ENCODE results near the gene SPDYC.

The SPDYC gene

DNA sequence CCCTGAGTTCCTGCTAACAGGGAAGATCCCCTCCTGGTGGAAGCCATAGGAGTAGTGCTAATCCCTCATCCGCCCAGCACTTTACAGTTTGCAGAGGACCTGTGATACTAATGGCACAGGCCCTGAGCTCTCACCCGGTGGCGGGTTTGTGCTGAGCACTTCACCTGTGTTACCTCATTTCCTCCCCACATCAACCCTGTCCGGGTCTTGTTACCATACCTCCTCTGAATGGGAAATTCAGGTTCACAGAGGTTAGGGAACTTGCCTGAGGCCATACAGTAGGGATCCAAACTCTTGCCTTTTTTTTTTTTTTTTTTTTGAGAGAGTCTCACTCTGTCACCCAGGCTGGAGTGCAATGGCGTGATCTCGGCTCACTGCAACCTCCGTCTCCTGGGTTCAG is 36.9 kb downstream of the SPDYC start:
- no peak for DNase-seq (ENCODE audit: low read depth)

- no peak for DNase-seq (ENCODE audit: low read depth)
Observed at GRCh38 chr11:65207918-65208784, 38.1 kb downstream of the SPDYC start.

GRCh38 chr11:65208785-65209710 is 39.0 kb downstream of the SPDYC start:
- DNase-seq (ENCODE audit: low read depth) = no peak

GRCh38 chr11:65209711-65210360 is 39.8 kb downstream of the SPDYC start:
- no peak for DNase-seq (ENCODE audit: low read depth)

DNA sequence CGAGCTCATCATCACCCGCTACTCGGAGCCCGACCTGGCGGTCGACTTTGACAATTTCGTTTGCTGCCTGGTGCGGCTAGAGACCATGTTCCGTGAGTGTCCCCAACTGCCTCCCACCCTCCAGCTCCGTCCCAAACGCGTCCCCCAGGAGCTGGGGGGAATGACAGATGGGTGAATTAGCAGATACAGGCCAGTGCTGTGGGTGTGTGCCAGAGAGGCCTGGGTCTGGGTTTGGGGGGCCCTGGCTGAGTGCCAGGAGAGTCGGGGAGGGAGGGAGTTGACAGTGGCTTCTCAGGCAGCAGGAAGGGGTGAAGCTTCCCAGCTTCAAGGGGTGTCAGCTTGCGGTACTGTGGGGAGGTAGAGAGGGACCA is 40.3 kb downstream of the SPDYC start:
- no peak for DNase-seq (ENCODE audit: low read depth)

DNA sequence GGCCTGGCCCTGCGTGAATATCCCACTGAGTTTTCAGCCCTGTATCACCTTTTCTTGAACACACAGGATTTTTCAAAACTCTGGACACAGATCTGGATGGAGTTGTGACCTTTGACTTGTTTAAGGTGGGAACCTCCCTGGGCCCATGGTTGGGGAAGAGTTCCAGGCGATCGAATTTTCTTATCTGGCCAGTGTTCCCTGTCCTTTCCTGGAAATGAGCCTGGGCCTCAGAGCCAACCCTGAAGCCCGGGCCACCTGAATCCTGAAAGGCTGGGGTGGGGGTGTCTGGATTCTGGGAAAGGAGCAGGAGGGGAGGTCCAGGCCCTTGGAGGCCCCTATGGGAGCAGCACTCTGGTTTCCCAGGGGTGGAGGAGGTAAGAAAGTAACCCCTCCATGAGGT is 40.7 kb downstream of the SPDYC start:
- no peak for DNase-seq (ENCODE audit: low read depth)

DNA sequence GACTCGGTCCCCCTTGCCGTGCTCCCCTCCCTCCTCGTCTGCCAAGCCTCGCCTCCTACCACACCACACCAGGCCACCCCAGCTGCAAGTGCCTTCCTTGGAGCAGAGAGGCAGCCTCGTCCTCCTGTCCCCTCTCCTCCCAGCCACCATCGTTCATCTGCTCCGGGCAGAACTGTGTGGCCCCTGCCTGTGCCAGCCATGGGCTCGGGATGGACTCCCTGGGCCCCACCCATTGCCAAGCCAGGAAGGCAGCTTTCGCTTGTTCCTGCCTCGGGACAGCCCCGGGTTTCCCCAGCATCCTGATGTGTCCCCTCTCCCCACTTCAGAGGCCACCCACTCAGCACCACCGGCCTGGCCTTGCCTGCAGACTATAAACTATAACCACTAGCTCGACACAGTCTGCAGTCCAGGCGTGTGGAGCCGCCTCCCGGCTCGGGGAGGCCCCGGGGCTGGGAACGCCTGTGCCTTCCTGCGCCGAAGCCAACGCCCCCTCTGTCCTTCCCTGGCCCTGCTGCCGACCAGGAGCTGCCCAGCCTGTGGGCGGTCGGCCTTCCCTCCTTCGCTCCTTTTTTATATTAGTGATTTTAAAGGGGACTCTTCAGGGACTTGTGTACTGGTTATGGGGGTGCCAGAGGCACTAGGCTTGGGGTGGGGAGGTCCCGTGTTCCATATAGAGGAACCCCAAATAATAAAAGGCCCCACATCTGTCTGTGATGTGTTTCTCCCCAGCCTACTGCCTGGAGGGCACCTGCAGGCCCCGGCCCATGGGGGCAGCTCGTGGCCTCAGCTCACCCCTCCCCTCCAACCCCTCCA is 41.5 kb downstream of the SPDYC start:
- no peak for DNase-seq (ENCODE audit: low read depth)

DNA sequence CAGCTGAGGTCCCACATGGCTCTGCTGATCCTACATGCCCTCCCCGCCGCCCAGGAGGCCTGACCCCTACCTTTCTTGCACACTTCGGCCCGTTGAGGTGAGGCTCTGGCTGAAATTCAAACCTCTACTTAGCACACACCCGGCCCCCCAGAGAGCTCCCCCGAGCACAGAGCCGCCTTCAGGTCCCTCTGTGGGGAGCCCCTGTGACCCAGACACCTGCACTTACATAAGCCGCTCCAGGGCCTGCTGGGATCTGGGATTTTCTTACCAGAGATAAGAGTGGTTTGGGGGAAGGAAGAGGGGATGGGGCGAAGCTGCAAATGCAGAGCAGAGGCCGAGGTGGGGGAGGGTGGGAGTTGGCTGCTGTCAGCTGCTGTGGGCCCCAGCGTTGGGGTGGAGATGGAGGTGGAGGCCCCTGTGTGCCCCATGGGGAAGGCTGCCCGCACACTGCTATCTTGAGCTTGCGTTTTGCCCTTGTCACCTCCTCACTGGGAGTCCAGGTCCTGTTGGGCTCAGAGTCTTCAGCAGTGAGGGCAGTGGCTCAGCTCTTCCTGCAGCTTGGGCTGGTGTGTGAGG is 42.3 kb downstream of the SPDYC start:
- no peak for DNase-seq (ENCODE audit: low read depth)

DNA sequence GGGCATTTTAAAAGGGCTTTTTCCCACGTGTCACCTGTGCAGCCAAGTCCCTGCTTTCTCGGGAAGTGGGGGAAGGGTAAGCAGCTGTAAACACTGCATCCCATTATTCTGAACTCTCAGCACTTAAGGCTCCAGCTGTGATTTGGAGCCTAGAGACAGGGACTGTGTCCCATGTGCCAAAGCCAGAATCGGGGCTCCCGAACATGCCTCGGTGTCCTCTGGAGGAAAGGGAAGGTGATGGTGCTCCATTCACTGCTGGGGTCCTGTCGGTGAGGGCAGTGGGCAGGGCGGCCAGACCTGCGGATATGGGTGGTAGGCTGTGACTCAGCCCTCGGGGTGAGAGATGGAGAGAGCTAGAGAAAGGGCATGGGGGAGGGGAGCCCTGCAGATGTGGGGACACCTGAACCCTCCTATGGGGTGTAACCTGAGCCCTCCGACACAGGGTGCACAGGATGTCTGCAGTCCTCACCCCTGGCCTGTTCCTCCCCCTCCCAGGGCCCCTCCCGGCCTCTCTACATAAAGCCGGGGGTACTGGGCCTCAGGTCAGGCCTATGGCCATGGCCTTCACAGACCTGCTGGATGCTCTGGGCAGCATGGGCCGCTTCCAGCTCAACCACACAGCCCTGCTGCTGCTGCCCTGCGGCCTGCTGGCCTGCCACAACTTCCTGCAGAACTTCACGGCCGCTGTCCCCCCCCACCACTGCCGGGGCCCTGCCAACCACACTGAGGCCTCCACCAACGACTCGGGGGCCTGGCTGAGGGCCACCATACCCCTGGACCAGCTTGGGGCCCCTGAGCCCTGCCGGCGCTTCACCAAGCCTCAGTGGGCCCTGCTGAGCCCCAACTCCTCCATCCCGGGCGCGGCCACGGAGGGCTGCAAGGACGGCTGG is 43.5 kb downstream of the SPDYC start:
- DNase-seq (ENCODE audit: low read depth) = no peak

- no peak for DNase-seq (ENCODE audit: low read depth)
Observed at GRCh38 chr11:65214212-65214845, 44.3 kb downstream of the SPDYC start.

GRCh38 chr11:65215441-65216076 is 45.5 kb downstream of the SPDYC start:
- DNase-seq (ENCODE audit: low read depth) = no peak

GRCh38 chr11:65216830-65217229 is 46.8 kb downstream of the SPDYC start:
- no peak for DNase-seq (ENCODE audit: low read depth)

GRCh38 chr11:65217441-65218423 is 47.7 kb downstream of the SPDYC start:
- DNase-seq (ENCODE audit: low read depth) = no peak

GRCh38 chr11:65218446-65218845 is 48.4 kb downstream of the SPDYC start:
- DNase-seq (ENCODE audit: low read depth) = no peak

DNA sequence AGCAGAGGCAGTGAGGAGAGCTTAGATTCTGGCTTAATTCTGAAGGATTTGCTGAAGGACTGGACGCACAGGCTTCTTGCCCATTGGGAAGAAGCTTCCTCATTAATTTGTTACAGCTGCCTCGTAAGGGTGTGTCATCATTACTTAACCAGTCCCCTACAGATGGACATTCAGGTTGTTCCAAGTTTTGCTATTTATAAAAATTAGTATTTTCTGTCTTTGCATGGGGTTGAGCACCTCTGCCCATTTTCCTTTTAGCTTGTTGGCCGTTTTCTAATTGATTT is 49.8 kb downstream of the SPDYC start:
- no peak for DNase-seq (ENCODE audit: low read depth)

DNA sequence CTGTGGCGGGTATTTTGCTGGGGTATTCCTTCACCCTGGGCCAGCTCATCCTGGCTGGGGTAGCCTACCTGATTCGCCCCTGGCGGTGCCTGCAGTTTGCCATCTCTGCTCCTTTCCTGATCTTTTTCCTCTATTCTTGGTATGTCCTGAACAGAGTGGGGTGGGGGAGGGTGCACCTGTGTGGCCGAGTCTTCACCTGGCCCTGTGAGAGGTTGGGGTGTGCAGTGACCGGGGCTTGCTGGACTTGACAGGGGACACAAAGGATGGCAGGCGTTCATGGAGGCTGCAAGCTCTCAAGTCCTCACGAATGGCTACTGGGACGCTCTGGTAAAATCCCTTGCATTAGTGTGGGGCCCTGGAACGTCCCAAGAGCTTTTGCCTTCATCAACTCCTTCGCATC is 51.0 kb downstream of the SPDYC start:
- DNase-seq (ENCODE audit: low read depth) = no peak
